ENCODE data around the gene UNC119. TPM values are rescaled to one million over a fixed set of nuclear protein-coding genes. Genes with fewer than 3 reads are reported as not detected.

UNC119 gene
- polyA plus RNA-seq, 2 donors, result 15.3 to 20.1 TPM

DNA sequence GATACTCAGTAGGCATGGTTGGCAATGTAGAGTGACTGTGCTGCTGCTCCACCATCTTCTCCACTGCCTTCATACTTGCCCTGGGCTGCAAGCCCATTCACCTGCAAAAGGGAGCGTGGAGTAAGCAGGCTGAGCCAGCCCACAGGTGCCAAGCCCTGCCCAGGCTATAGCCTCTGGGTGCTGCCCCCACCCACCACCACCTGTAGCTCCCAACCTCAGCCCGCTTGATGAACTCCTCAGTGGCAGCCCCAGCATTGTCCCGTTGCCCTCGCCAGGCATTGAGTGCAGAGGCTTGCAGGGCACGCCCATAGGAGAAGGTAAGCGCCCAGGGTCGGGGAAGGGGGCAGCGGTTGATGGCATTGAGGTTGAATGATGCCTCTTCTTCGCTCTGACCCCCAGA is 21.1 kb upstream of the UNC119 start:
- peaks cover 0 to 3% of the 10 kb centered on the region in 2 donors for H3K36me3 ChIP-seq (ENCODE audit: control insufficient read depth in 2 of 2, insufficient read depth in 2 of 2, low read length in 1 of 2)
- no peak overlapping the region for H3K27ac ChIP-seq (ENCODE audit: low read depth in 2 of 2, low read length in 1 of 2)
- 93 to 94% methylated on average over 9 of the region's 9 CpGs for WGBS, 2 donors
- H3K27me3 ChIP-seq (ENCODE audit: control insufficient read depth in 1 of 2, insufficient read depth in 2 of 2, low read length in 2 of 2), result no peaks in the 10 kb centered on the region
- H3K9me3 ChIP-seq (ENCODE audit: control insufficient read depth in 2 of 2, insufficient read depth in 1 of 2, low read depth in 1 of 2, low read length in 1 of 2), result no peaks in the 10 kb centered on the region
- H3K4me1 ChIP-seq (ENCODE audit: control insufficient read depth in 2 of 2, insufficient read depth in 2 of 2, low read length in 1 of 2), result peaks cover 2 to 4% of the 10 kb centered on the region in 2 donors
- H3K4me3 ChIP-seq (ENCODE audit: low read depth in 1 of 2, low read length in 2 of 2), result no peak overlapping the region

DNA sequence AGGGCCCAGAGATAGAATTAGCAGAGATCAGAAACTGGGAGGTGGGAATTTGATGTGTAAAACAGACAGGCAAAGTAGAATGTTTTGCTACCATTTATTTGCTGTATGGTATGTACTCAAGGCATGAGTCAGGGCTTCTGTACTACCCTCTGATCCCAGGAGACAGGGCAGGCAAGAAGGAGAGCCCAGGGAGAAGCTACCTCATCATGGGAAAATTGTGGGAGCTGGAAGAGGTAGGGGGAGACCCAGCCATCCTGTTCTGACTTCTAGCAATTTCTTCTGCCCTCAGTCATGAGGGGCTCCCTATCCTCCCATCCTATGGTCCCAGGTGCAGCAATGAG is 20.6 kb upstream of the UNC119 start:
- peaks cover 0 to 3% of the 10 kb centered on the region in 2 donors for H3K36me3 ChIP-seq (ENCODE audit: control insufficient read depth in 2 of 2, insufficient read depth in 2 of 2, low read length in 1 of 2)
- H3K27ac ChIP-seq (ENCODE audit: low read depth in 2 of 2, low read length in 1 of 2), result no peak overlapping the region
- peaks cover 2 to 4% of the 10 kb centered on the region in 2 donors for H3K4me1 ChIP-seq (ENCODE audit: control insufficient read depth in 2 of 2, insufficient read depth in 2 of 2, low read length in 1 of 2)
- H3K27me3 ChIP-seq (ENCODE audit: control insufficient read depth in 1 of 2, insufficient read depth in 2 of 2, low read length in 2 of 2), result no peaks in the 10 kb centered on the region
- no peak overlapping the region for H3K4me3 ChIP-seq (ENCODE audit: low read depth in 1 of 2, low read length in 2 of 2)
- H3K9me3 ChIP-seq (ENCODE audit: control insufficient read depth in 2 of 2, insufficient read depth in 1 of 2, low read depth in 1 of 2, low read length in 1 of 2), result no peaks in the 10 kb centered on the region

DNA sequence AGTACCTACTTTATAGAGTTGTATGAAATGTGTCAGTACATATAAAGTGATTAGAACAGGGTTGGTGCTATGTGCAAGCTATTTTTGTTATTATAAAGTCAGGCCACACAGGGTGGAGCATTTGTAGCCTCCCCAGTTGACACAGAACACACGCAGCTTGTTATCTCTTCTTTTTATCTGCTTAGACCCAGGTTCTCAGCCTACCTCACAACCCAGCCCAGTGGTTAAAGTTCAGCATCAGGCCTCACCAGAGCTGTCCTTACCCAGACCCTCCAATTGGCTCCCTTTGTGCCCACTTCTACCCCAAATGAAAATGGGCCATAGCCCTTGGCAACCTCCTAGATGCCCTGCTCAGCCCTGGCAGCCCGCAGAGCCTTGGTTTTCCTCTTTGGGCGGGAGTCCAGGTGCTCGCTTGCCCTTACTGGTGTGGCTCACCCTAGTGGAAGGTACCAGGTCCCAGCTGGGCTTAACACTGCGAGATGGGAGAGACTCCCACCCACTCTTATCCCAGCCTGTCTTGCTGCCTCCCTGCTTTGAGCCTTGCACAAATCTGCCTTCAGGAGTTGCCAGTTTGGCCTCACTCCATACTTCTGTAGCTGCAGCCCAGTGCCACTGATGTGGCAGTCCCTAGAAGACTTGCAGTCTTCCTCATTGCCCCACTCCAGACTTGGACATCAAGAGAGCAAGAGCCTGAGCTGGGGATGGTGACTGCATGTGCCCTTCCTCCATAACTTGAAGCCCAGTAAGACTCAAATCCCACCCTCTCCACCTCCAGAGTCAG is 20.0 kb upstream of the UNC119 start:
- H3K9me3 ChIP-seq (ENCODE audit: control insufficient read depth in 2 of 2, insufficient read depth in 1 of 2, low read depth in 1 of 2, low read length in 1 of 2), result no peaks in the 10 kb centered on the region
- no peak overlapping the region for H3K27ac ChIP-seq (ENCODE audit: low read depth in 2 of 2, low read length in 1 of 2)
- 66 to 70% methylated on average over 5 of the region's 5 CpGs for WGBS, 2 donors
- H3K4me1 ChIP-seq (ENCODE audit: control insufficient read depth in 2 of 2, insufficient read depth in 2 of 2, low read length in 1 of 2), result peaks cover 2 to 4% of the 10 kb centered on the region in 2 donors
- H3K4me3 ChIP-seq (ENCODE audit: low read depth in 1 of 2, low read length in 2 of 2), result no peak overlapping the region
- no peaks in the 10 kb centered on the region for H3K27me3 ChIP-seq (ENCODE audit: control insufficient read depth in 1 of 2, insufficient read depth in 2 of 2, low read length in 2 of 2)
- peaks cover 0 to 3% of the 10 kb centered on the region in 2 donors for H3K36me3 ChIP-seq (ENCODE audit: control insufficient read depth in 2 of 2, insufficient read depth in 2 of 2, low read length in 1 of 2)

DNA sequence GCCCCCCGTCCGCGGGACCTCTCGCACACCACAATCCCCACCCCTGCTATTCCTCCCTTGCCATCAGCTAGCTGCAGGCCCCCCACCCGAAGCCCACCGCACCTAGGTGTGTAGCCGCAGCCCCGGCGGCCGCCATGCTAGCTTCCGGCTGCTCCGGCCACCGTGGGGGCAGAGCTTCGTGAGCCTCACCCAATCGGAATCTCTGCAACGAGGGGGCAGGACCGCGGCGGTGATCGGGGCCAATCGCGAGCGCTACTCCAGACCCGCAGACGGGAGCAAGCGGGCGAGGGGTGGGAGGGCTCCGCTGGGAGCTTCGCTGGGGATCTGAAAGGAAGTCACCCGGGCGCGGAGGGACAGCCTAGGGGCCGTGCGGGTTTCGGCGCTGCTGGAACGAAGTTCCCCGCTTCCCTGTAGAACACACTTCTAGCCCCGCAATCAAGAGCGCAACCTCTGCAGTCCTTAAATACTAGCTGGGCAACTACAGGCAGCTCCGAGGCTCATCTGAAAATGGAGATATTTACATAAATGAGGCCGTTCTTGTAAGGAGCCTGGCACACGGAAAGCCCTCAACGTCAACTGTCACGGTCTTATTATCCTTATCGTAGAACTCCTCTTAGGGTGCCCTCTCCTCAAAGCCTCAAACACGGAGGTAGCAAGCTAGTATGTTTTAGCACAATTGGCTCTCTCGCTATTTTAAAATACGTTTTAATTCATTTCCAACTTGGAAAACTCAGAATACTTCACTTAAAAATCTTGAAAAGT is 19.1 kb upstream of the UNC119 start, which contains the start of gene PIGS:
Gene PIGS, minus strand, starts transcription at position 164 of the 762 bp plus-strand sequence. Its CDS starts 28 bp downstream, at position 136.
- no peaks in the 10 kb centered on the region for H3K27me3 ChIP-seq (ENCODE audit: control insufficient read depth in 1 of 2, insufficient read depth in 2 of 2, low read length in 2 of 2)
- peaks cover 0 to 5% of the 10 kb centered on the region in 2 donors for H3K36me3 ChIP-seq (ENCODE audit: control insufficient read depth in 2 of 2, insufficient read depth in 2 of 2, low read length in 1 of 2)
- WGBS, 2 donors, result 1% methylated on average over 38 to 49 of the region's 49 CpGs
- H3K4me1 ChIP-seq (ENCODE audit: control insufficient read depth in 2 of 2, insufficient read depth in 2 of 2, low read length in 1 of 2), result peaks cover 0 to 2% of the 10 kb centered on the region in 2 donors
- no peaks in the 10 kb centered on the region for H3K9me3 ChIP-seq (ENCODE audit: control insufficient read depth in 2 of 2, insufficient read depth in 1 of 2, low read depth in 1 of 2, low read length in 1 of 2)
- peak within 1 kb of the TSS; percentile 91 to 97 for H3K4me3 ChIP-seq (ENCODE audit: low read depth in 1 of 2, low read length in 2 of 2)
- H3K27ac ChIP-seq (ENCODE audit: low read depth in 2 of 2, low read length in 1 of 2), result peak within 1 kb of the TSS; percentile 81 to 86

DNA sequence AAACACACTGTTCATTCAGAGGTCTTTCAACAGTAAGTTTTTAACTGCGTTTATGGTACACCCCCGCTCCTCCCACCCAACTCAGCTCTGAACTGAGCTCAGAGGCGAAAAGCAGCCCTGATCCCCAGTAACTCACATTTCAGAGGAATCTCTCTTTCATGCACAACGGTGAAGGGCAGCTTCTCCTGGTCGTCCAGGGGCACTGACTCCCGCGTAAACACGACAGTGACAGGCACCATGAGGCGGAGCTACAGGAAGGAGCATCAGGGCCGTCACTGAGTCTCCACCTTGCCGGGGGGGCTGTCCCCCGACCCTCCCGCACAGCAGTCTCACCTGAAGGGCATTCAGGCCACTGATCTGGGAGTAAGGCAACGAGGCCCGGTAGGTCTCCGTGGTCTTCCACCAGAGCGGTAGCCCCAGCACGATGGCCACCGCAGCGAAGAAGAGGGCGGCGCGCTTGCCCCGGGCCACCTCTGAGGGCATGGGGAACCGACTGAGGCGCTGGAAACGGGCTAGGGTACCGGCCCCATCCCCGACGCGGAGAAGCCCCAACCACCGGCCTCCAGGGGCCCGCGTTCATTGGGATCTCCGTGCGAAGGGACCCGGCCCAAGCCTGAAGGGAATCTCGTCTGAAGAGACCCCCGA is 18.4 kb upstream of the UNC119 start:
- peak overlapping the region; percentile 91 to 97 for H3K4me3 ChIP-seq (ENCODE audit: low read depth in 1 of 2, low read length in 2 of 2)
- H3K9me3 ChIP-seq (ENCODE audit: control insufficient read depth in 2 of 2, insufficient read depth in 1 of 2, low read depth in 1 of 2, low read length in 1 of 2), result no peaks in the 10 kb centered on the region
- H3K36me3 ChIP-seq (ENCODE audit: control insufficient read depth in 2 of 2, insufficient read depth in 2 of 2, low read length in 1 of 2), result peaks cover 0 to 6% of the 10 kb centered on the region in 2 donors
- 0 to 1% methylated on average over 39 of the region's 39 CpGs for WGBS, 2 donors
- peak overlapping the region; percentile 74 to 81 for H3K27ac ChIP-seq (ENCODE audit: low read depth in 2 of 2, low read length in 1 of 2)
- no peaks in the 10 kb centered on the region for H3K27me3 ChIP-seq (ENCODE audit: control insufficient read depth in 1 of 2, insufficient read depth in 2 of 2, low read length in 2 of 2)
- peaks cover 0 to 2% of the 10 kb centered on the region in 2 donors for H3K4me1 ChIP-seq (ENCODE audit: control insufficient read depth in 2 of 2, insufficient read depth in 2 of 2, low read length in 1 of 2)

DNA sequence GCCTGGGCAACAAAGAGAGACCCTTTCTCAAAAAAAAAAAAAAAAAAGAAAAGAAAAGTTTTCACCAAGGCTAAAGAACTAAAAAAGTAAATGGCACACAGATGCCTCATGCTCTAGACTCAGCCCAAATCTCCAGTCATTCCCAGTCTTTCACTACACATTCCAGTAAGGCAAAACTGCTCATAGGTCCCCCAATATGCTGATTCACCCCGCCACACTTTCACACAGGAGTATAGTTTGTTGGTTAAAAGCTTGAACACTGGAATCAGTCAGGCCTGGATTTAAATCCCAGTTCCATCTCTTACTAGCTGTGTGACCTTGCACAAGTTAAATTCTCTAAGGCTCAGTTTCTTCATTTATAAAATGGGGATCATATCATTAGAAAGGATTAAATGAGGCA is 17.0 kb upstream of the UNC119 start:
- H3K4me1 ChIP-seq (ENCODE audit: control insufficient read depth in 2 of 2, insufficient read depth in 2 of 2, low read length in 1 of 2), result peaks cover 0 to 2% of the 10 kb centered on the region in 2 donors
- no peak overlapping the region for H3K4me3 ChIP-seq (ENCODE audit: low read depth in 1 of 2, low read length in 2 of 2)
- H3K36me3 ChIP-seq (ENCODE audit: control insufficient read depth in 2 of 2, insufficient read depth in 2 of 2, low read length in 1 of 2), result peaks cover 0 to 6% of the 10 kb centered on the region in 2 donors
- no peaks in the 10 kb centered on the region for H3K9me3 ChIP-seq (ENCODE audit: control insufficient read depth in 2 of 2, insufficient read depth in 1 of 2, low read depth in 1 of 2, low read length in 1 of 2)
- no peak overlapping the region for H3K27ac ChIP-seq (ENCODE audit: low read depth in 2 of 2, low read length in 1 of 2)
- 93 to 96% methylated on average over 1 of the region's 1 CpG for whole genome bisulfite sequencing, 2 donors
- no peaks in the 10 kb centered on the region for H3K27me3 ChIP-seq (ENCODE audit: control insufficient read depth in 1 of 2, insufficient read depth in 2 of 2, low read length in 2 of 2)

DNA sequence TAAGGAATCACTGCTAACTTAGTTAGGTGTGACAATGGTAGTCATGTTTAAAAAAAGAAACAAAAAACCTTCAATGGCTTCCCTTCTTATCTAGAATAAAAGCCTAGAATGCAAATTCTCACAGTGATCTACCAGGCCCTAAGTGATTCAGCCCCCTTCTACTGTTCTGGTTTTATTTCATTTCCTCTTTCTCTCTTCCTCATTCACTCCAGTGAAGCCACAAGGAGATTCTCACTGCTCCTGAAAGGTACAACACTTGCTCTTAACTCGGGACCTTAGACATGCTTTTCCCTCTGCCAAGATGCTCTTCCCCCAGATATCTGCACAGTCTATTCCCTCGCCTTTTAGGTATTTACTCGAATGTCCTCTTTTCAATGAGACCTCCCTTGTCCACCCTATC is 15.2 kb upstream of the UNC119 start:
- Histone ChIP-seq H3K4me1 (ENCODE audit: control insufficient read depth in 2 of 2, insufficient read depth in 2 of 2, low read length in 1 of 2) (peaks cover 0 to 2% of the 10 kb centered on the region in 2 donors), H3K36me3 (ENCODE audit: control insufficient read depth in 2 of 2, insufficient read depth in 2 of 2, low read length in 1 of 2) (peaks cover 0 to 12% of the 10 kb centered on the region in 2 donors), H3K4me3 (ENCODE audit: low read depth in 1 of 2, low read length in 2 of 2) (no peak overlapping the region)

DNA sequence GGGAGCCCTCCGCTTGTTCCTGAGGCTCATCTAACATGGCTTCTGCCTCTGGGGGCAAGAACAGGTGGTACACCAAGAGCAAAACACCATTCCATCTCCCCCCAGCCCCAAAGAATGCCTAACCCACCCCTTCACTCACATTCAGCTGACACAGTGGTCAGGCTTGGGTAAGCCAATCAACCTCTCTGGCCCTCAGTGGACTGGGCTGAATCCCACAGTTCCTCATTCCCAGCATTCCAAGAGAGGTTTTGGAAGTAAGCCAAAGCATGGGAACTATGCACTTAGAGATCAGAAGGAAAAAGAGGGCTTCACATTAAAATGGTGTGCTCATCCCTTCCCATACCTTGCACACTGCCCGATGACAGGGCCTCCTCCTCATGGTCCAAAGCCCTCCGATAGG is 11.1 kb upstream of the UNC119 start:
- Histone ChIP-seq H3K4me3 (ENCODE audit: low read depth in 1 of 2, low read length in 2 of 2) (no peak overlapping the region), H3K27me3 (ENCODE audit: control insufficient read depth in 1 of 2, insufficient read depth in 2 of 2, low read length in 2 of 2) (no peaks in the 10 kb centered on the region), H3K4me1 (ENCODE audit: control insufficient read depth in 2 of 2, insufficient read depth in 2 of 2, low read length in 1 of 2) (no peaks in the 10 kb centered on the region), H3K9me3 (ENCODE audit: control insufficient read depth in 2 of 2, insufficient read depth in 1 of 2, low read depth in 1 of 2, low read length in 1 of 2) (no peaks in the 10 kb centered on the region), H3K36me3 (ENCODE audit: control insufficient read depth in 2 of 2, insufficient read depth in 2 of 2, low read length in 1 of 2) (peaks cover 2 to 17% of the 10 kb centered on the region in 2 donors), H3K27ac (ENCODE audit: low read depth in 2 of 2, low read length in 1 of 2) (no peak overlapping the region)
- 92 to 98% methylated on average over 3 of the region's 3 CpGs for WGBS, 2 donors

More for the DNA sequence above, 15.2 kb upstream of the UNC119 start:
- H3K9me3 ChIP-seq (ENCODE audit: control insufficient read depth in 2 of 2, insufficient read depth in 1 of 2, low read depth in 1 of 2, low read length in 1 of 2), result no peaks in the 10 kb centered on the region
- H3K27me3 ChIP-seq (ENCODE audit: control insufficient read depth in 1 of 2, insufficient read depth in 2 of 2, low read length in 2 of 2), result no peaks in the 10 kb centered on the region
- H3K27ac ChIP-seq (ENCODE audit: low read depth in 2 of 2, low read length in 1 of 2), result no peak overlapping the region
- 91 to 93% methylated on average over 3 of the region's 3 CpGs for WGBS, 2 donors

DNA sequence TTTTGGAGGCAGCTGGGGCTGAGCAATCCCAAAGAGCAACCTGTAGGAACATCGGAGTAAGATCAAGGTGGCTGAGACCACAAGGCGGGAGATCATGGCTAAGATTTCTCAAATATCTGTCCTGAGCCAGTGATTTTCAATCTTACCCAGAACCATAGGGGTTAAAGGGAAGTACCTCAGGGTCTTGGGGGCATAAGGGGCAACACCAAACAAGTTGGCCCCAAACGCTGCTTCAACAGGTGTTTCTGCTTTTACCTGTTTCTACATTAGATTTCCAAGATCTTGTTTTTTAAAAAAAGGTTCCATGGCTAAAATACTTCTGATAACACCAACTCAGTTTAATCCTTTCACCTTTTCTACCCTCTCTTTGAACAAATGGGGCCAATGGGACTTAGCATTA is 2.6 kb upstream of the UNC119 start:
- Histone ChIP-seq H3K27ac (ENCODE audit: low read depth in 2 of 2, low read length in 1 of 2) (no peak overlapping the region), H3K27me3 (ENCODE audit: control insufficient read depth in 1 of 2, insufficient read depth in 2 of 2, low read length in 2 of 2) (no peaks in the 10 kb centered on the region), H3K4me3 (ENCODE audit: low read depth in 1 of 2, low read length in 2 of 2) (no peak overlapping the region), H3K9me3 (ENCODE audit: control insufficient read depth in 2 of 2, insufficient read depth in 1 of 2, low read depth in 1 of 2, low read length in 1 of 2) (no peaks in the 10 kb centered on the region), H3K4me1 (ENCODE audit: control insufficient read depth in 2 of 2, insufficient read depth in 2 of 2, low read length in 1 of 2) (peaks cover 2 to 4% of the 10 kb centered on the region in 2 donors), H3K36me3 (ENCODE audit: control insufficient read depth in 2 of 2, insufficient read depth in 2 of 2, low read length in 1 of 2) (peaks cover 17 to 34% of the 10 kb centered on the region in 2 donors)
- 92 to 97% methylated on average over 3 of the region's 3 CpGs for WGBS, 2 donors

Measured in esophagus (tissue), 2 donors.